Omental fat pad (tissue), 4 donors: Measurements from ENCODE around the gene NFIA. TPM values are rescaled to one million over a fixed set of nuclear protein-coding genes. Genes with fewer than 3 reads are reported as not detected.

Source experiments
- ATAC-seq: fragments of 150-250 bp; one replicate; pipeline ENCODE4 v1.9.1; 2016; ENCODE audit warnings: mild to moderate bottlenecking, moderate library complexity; ENCODE audit not compliant: low FRiP score
- DNase-seq: peaks from one replicate; pipeline ENCODE4 v3.0.0-alpha.2; 2019; ENCODE audit warnings: low spot score
- CTCF ChIP-seq, 3 donors: fragments of 450-650 bp; IDR thresholded peaks; one replicate each; pipeline ENCODE4 v1.5.1; 2016 to 2017; ENCODE audit warnings: antibody characterized with exemption in 3 of 3, mild to moderate bottlenecking in 3 of 3, moderate library complexity in 2 of 3
- total RNA-seq, 4 donors: library from RNA; depleted of rRNA; stranded (reverse); fragments of >200 nt; gene quantifications; one replicate each; pipeline ENCODE4 v1.1.0, GENCODE V29; 2016

The NFIA gene
- total RNA-seq, 4 donors from 2014 or later, result 61.1 to 159 (median 77.5) TPM

- ATAC-seq, result no peak
- DNase-seq, result no peak
- TF ChIP-seq CTCF (IDR thresholded peaks at IDR 0.05), result no peak
Measured at GRCh38 chr1:61142043-61142440, 59.7 kb downstream of the NFIA start.

DNA sequence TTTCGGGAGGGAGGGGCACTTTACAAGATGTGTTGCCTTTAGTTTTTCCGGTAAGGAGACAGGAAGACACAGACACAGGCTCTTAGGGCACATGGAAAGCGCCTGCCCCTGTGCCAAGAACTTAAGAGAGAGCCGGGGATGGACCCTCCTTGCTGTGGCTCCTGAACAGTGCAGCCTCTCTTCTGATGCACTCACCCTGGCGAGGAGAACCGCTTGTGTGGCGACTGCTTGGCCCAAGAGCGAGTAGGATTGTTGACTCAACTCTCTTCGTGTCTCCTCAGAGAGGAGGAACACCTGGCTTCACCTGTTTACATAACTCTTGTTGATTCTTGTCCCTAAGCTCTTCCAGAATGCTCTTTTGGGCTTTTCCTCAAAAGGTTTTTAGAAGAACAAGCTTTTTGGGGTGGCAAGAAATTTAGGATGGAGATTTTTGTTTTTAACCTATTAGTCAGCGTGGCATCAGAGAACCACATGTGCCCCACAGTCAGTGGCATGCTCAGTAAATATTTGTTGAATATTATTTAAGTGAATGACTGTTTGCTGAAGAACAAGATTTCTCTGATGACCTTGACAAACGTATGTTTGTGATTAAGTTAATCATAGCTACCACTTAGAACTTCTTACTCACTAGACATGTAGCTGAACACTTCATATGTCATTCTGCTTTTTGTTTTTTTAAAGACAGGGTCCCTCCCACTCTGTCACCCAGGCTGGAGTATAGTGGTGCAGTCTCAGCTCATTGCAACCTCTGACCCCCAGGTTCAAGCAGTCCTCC is 60.6 kb downstream of the NFIA start:
- no peak for TF ChIP-seq CTCF (IDR thresholded peaks at IDR 0.05)
- DNase-seq, result no peak
- no peak for ATAC-seq

DNA sequence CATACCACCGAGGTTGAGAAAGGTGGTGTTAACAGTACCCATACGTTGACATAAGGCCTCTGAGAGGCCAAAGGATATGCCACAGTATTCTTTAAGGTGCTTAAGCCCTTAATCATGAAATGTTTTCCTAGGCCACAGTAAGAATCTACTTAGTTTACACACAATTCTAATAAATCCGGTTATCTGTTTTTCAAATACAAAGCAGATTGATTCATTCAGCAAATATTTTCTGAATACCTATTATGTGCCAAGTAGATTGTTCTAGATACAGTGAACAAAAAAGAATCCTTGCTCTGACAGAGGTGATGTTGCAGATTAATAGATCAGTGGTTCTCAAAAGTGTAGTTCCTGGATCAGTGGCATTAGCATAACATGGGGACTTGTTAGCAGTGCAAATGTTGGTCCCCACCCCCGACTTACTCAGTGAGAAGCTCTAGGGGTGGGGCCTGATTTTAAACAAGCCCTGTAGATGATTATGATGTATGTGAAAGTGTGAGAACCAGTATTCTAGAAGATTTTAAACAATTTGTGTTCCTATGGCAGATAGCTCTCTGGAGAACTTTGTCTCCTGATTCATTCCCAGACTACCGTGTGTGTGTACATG is 61.6 kb downstream of the NFIA start:
- ATAC-seq (no peak), DNase-seq (no peak)
- TF ChIP-seq CTCF (IDR thresholded peaks at IDR 0.05), result no peak

DNA sequence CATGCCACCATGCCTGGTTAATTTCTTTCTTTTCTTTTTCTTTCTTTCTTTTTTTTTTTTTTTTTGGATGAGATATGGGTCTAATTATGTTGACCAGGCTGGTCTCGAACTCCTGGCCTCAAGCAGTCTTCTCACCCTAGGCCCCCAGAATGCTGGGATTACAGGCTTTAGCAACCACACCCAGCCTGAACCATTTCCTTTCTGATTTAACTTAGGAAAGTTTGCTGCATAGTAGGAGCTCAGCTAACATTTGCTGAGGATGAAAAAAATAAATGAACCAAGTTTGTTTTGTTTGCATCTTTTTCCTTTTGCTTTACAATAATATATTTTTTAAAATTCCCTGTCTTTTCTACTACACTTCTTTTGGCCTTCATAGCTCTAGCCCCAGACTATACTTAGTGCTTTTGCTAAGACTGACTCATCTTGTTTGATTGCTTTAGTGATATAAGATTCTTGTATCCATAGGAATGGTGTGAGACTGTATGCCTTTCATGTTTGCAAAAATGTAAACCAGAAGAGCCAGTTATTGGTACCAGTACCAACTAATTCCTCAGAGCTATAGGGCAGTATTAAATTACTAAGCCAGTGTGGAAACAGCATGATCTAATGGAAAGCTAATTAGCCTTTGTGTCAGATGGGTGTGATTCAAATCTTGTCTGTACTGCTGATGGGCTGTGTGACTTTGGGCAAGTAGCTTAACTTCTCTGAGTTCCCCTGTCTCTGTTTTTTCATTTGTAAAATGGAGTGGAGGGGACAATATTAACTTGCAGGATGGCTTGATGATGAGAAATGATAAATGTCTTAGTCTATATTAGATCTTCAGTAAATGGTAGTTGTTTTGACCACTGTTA is 66.9 kb downstream of the NFIA start:
- no peak for ATAC-seq
- TF ChIP-seq CTCF (IDR thresholded peaks at IDR 0.05), result no peak

GRCh38 chr1:61151565-61151964 is 69.2 kb downstream of the NFIA start:
- ATAC-seq (no peak), DNase-seq (no peak)
- TF ChIP-seq CTCF (IDR thresholded peaks at IDR 0.05), result no peak

More for the DNA sequence above, 66.9 kb downstream of the NFIA start:
- DNase-seq, result no peak

- ATAC-seq, result no peak
- no peak for TF ChIP-seq CTCF (IDR thresholded peaks at IDR 0.05)
- no peak for DNase-seq
Measured at GRCh38 chr1:61152066-61152465, 69.7 kb downstream of the NFIA start.
